Activated CD4-positive, alpha-beta T cell treated with anti-CD3 and anti-CD28 coated beads for 24 hours (primary cell): ENCODE measurements around the gene TPRX2.
"Not testable (repeated sequence)": the region's sequence is repeated elsewhere in the genome, so short reads cannot be mapped to it uniquely, and the experiment has no call there.

ENCODE experiments used
- DNase-seq, 2 donors: peaks; one replicate each; pipeline ENCODE4 v3.0.0-alpha.2; 2020; ENCODE audit warnings: low read depth in 2 of 2

Gene TPRX2

GRCh38 chr19:47858646-47859285, at the start of gene TPRX2:
Gene TPRX2 (plus strand): TSS chr19:47859235. CDS start chr19:47859247, 12 bp downstream.
- not testable (repeated sequence) for DNase-seq

- peak; percentile 75 to 79 for DNase-seq
Measured at GRCh38 chr19:47813304-47813994, 45.6 kb upstream of the TPRX2 start.

- no peak for DNase-seq
Measured at GRCh38 chr19:47813995-47814328, 45.1 kb upstream of the TPRX2 start.

GRCh38 chr19:47816270-47816669, 42.8 kb upstream of the TPRX2 start:
- DNase-seq = not testable (repeated sequence)

GRCh38 chr19:47818221-47818620, 40.8 kb upstream of the TPRX2 start:
- DNase-seq = not testable (repeated sequence)

- DNase-seq = no peak
Measured at GRCh38 chr19:47819858-47820257, 39.2 kb upstream of the TPRX2 start.

GRCh38 chr19:47820410-47820809, 38.6 kb upstream of the TPRX2 start:
- no peak for DNase-seq

- no peak for DNase-seq
Measured at GRCh38 chr19:47821460-47822020, 37.5 kb upstream of the TPRX2 start, which contains the start of gene CRX. Gene CRX (plus strand): TSS chr19:47821937. CDS start chr19:47834444, 12,507 bp downstream.

- DNase-seq = no peak
Measured at GRCh38 chr19:47824396-47824795, 34.6 kb upstream of the TPRX2 start.

- no peak for DNase-seq
Measured at GRCh38 chr19:47826800-47827199, 32.2 kb upstream of the TPRX2 start.

- no peak for DNase-seq
Measured at GRCh38 chr19:47832723-47833122, 26.3 kb upstream of the TPRX2 start.

GRCh38 chr19:47836038-47836437, 23.0 kb upstream of the TPRX2 start:
- DNase-seq = no peak

GRCh38 chr19:47839411-47839810, 19.6 kb upstream of the TPRX2 start:
- DNase-seq = no peak

- no peak for DNase-seq
Measured at GRCh38 chr19:47839913-47840312, 19.1 kb upstream of the TPRX2 start.

GRCh38 chr19:47842941-47843340, 16.1 kb upstream of the TPRX2 start:
- DNase-seq = no peak

GRCh38 chr19:47848425-47848822, 10.6 kb upstream of the TPRX2 start:
- DNase-seq = no peak

- peak; percentile 3 to 40 for DNase-seq
Measured at GRCh38 chr19:47848823-47849473, 10.1 kb upstream of the TPRX2 start.

- DNase-seq = no peak
Measured at GRCh38 chr19:47853003-47853402, 6.0 kb upstream of the TPRX2 start.

GRCh38 chr19:47854459-47854858, 4.6 kb upstream of the TPRX2 start:
- no peak for DNase-seq

- not testable (repeated sequence) for DNase-seq
Measured at GRCh38 chr19:47858231-47858630, 804 bp upstream of the TPRX2 start.

- not testable (repeated sequence) for DNase-seq
Measured at GRCh38 chr19:47859838-47860237, 803 bp downstream of the TPRX2 start.

GRCh38 chr19:47860602-47861297, 1.7 kb downstream of the TPRX2 start:
- DNase-seq = no peak
